GM12875 (cell line): ENCODE measurements around the gene ZFYVE27.

Experiments
- H3K4me3 ChIP-seq: one replicate; pipeline ENCODE4 v1.5.1; 2011; ENCODE audit warnings: low read depth, low read length, control low read depth
- CTCF ChIP-seq: IDR thresholded peaks from 2 replicates; pipeline ENCODE4 v1.5.1; 2011; ENCODE audit warnings: low read depth, mild to moderate bottlenecking, control low read depth, inconsistent platforms, low read length, moderate library complexity, borderline replicate concordance; ENCODE audit not compliant: insufficient read depth

The ZFYVE27 gene

DNA sequence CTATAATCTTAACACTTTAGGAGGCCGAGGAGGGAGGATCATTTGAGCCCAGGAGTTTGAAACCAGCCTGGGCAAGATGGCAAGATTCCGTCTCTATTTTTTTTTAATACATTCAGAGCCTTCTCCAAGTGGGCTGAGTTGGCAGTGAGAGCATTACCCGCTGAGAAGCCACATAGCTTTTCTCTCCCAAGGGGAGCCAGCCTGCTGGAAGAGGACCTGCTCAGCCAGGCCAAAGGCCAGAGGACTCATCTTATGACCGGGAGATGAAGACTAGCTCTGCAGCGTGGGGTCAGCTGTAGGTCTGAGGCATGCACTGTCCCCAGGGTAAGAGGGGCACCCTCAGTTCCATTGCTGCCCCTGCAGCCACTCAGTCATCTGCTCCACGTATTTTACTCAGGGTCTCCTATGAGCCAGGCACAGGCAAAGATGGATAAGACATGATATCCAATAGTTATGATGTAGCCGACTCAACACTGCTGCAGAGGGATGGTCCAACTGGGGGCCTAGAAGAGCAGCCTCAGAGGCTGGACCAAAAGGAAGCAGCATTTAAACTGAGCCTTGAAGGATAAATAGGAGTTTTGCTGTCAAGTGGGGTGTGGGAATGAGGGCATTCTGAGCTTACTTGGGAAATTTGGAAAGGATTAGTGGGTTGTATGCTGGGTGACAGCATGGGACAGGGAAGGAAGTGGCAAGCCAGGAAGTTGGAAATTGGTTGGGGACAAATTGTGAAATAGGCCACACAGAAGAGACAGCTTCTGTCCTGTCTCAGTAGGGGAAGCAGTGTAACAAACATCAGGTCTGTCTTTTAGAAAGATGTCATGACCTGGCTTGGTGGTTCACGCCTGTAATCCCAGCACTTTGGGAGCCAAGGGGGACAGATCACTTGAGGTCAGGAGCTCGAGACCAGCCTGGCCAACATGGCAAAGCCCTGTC is 25.0 kb upstream of the ZFYVE27 start:
- no peak overlapping the region for H3K4me3 ChIP-seq
- TF ChIP-seq CTCF: no peak

GRCh38 chr10:97713339-97713825 is 23.5 kb upstream of the ZFYVE27 start, which contains the start of gene MARVELD1:
MARVELD1 (plus strand) TSS chr10:97713730; CDS start chr10:97713877, 147 bp downstream.
- TF ChIP-seq CTCF: no peak
- peak within 1 kb of the TSS; percentile 60 for H3K4me3 ChIP-seq

DNA sequence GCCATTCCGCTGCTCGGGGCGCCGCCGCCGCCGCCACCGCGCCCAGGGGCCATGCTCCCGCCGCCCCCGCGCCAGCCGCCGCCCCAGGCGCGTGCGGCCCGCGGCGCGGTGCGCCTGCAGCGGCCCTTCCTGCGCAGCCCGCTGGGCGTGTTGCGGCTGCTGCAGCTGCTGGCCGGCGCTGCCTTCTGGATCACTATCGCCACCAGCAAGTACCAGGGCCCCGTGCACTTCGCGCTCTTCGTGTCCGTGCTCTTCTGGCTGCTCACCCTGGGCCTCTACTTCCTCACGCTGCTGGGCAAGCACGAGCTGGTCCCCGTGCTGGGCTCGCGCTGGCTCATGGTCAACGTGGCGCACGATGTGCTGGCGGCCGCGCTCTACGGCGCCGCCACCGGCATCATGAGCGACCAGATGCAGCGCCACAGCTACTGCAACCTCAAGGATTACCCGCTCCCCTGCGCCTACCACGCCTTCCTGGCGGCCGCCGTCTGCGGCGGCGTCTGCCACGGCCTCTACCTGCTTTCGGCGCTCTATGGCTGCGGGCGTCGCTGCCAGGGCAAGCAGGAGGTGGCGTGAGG is 23.0 kb upstream of the ZFYVE27 start:
- peak overlapping the region; percentile 60 for H3K4me3 ChIP-seq
- peak; percentile 49; the same call in 1 of the 2 replicates for TF ChIP-seq CTCF

DNA sequence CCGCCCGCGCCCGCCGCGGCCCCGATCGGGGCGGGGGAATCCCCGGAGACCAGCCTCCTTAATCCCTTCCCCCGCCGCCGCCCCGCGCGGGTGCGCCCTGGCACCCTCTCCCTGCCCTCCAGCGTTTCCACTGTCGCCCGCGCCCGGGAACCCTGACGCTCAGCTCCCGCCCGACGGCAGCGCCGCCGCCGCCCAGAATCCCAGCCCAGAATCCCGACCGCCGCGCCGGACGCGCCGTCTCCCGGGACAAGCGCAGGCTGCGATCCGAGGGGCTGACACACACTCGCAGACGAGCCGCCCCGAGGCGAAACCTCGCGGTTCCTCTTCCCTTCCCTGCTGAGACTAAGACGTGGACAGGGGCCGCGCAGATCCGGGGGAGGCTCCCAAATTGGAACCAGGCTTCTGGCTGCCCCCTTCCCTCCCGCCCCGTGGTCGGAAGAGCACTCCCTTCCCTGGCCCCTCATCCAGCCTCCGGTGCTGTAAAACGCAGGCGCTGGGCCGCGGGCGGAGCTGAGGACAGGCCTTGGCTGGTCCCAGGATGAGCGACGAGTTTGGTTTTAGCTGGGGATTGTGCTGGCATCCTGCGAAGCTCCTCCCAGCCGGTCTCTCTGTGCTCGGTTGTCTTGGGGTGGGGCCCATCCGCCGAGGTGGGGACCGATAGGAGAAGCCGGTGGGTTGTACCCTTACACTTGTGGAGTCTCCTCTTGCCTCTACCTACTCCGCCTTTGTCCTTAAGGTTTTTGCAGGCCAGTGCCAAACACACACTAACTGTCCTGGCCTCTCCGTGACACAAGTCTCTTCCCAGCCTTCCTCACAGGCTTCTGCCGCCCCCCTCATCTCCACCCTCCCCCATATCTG is 22.3 kb upstream of the ZFYVE27 start:
- H3K4me3 ChIP-seq: peak overlapping the region; percentile 60
- TF ChIP-seq CTCF: no peak

GRCh38 chr10:97715259-97715874 is 21.6 kb upstream of the ZFYVE27 start:
- H3K4me3 ChIP-seq: no peak overlapping the region
- no peak for TF ChIP-seq CTCF

GRCh38 chr10:97717627-97718026 is 19.3 kb upstream of the ZFYVE27 start:
- no peak for TF ChIP-seq CTCF
- no peak overlapping the region for H3K4me3 ChIP-seq
